Dermis microvascular lymphatic vessel endothelial cell (primary cell): ENCODE data around the gene ARHGEF26. TPM values are rescaled to one million over a fixed set of nuclear protein-coding genes. Genes with fewer than 3 reads are reported as not detected.

ENCODE experiments used
- DNase-seq, 2 donors: peaks; one replicate each; pipeline versions ENCODE4 v3.0.0 to v3.0.0-alpha.2; 2010; ENCODE audit warnings: low read depth in 2 of 2
- total RNA-seq: library from RNA; depleted of rRNA; stranded (reverse); fragments of >200 nt; gene quantifications from 2 replicates; pipeline ENCODE4 v1.2.1, GENCODE V29; 2014

The ARHGEF26 gene
- total RNA-seq, 1 donor from 2014 or later = 0.13 TPM

DNA sequence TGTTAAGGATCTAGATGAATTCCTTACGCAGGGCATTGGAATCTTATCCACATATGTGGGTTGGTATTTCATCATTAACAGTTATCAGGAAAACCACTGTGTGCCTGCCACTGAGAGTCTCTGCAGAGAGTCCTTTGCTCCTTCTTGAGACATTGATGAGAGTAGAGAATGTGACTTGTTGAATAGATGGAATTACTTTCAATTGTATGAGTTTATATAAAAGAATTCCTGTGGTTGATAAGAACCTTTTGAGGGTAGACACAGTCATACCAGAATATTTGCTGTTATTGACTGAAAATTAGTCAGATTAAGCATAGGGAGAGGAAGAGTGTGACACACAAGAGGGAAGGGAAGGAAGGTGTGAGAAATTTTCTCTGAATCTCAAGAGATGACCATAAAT is 30.8 kb downstream of the ARHGEF26 start:
- DNase-seq = no peak

DNA sequence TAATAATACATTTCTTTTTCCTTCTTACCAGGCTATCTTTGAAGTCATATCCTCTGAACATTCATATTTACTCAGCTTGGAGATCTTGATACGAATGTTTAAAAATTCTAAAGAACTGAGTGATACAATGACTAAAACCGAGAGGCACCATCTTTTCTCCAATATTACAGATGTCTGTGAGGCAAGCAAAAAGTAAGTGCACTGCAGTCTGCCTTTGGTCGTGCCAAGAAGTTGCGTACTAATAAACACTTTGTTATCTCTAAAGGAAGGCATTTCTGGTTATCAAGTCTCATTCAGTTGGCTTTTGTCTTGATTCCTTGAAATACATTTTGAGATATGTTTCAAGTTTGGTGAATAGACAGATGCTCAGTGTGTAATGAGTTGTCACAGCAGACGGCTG is 31.6 kb downstream of the ARHGEF26 start:
- no peak for DNase-seq

DNA sequence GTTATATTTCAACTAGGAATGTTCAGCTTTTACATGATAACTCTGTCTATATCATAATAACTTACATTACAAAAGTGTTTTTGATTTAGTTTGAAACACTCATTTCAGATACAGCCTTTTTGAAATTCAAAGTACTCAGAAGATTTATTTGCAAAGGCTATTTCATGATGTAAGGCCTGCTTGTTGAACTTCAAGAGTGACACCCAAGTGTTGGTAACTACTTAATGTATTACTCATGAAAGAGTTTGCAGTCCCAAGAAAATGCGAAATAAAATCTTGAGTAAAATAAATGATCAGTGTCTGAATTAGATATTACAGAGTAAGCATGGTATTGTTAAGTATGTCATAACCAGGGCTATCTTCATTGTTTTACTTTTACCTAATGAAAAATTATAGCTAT is 35.3 kb downstream of the ARHGEF26 start:
- no peak for DNase-seq

DNA sequence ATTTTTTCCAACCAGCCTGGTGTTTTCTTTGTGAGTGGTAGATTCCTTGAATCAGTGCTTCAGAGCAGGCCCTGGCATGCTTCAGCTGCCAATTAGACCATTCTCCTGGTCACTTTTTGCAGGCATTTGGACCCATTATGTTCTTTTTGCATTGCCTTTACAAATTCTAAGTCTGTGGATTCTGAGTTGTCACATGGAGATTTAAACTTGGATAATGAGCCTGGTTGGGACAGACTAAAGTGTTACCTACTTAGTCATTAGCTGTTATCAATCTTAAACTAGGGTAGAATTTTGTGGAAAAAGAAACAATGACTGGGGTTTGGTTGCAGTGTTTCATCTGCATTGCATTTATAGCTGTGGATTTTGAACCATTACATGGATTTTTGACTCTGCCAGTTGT is 40.6 kb downstream of the ARHGEF26 start:
- DNase-seq = no peak

DNA sequence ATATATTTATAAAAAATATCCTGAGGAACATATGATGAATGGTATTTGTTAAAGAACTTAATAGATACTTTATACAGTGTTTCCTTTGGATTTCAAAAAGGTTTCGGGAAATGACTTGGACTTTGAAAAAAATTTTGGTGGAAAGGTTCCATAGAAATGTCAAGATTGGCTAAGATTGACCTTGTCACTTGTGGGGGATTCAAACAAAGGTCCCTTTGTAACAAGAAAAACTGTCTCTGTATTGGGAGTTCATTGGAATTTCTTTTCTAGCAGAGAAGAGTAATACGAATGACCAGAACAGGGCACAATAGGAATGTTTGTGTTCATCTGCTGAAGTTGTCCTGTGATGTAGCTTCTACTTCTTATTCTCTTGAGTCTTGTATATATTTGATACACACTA is 43.2 kb downstream of the ARHGEF26 start:
- DNase-seq = no peak

DNA sequence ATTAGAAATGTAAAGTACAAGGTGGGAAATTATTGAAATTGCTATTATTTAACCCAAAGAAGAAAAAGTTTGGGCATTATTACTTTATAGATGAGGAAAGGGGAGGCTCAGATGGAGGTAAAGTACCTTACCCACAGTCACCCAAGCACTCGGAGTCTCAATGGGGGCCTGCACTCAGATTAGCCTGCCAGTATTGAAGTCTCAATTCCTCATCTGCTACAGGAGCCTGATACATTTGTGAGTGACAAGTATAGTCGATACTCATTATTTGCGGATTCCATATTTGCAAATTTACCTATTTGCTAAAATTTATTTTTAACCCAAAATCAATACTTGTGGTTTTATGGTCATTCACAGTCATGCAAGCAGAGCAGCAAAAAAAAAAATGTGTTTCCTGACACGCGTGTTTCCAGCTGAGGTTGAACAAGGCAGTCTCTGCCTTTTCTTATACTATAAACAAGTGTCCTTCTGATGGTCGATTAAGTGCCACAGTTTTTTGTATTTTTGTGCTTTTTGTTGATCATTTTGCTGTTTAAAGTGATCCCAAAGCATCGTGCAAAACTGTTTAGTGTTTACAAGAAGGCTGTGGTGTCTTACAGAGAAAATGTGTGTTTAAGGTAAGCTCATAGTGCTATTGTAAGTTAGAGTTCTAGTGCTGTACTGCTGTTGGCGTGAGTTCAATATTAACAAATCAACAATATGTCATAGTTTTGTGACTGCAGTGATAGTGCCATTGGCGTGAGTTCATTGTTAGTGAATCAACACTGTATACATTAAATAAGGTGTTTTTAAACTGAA is 48.0 kb downstream of the ARHGEF26 start:
- DNase-seq = no peak

DNA sequence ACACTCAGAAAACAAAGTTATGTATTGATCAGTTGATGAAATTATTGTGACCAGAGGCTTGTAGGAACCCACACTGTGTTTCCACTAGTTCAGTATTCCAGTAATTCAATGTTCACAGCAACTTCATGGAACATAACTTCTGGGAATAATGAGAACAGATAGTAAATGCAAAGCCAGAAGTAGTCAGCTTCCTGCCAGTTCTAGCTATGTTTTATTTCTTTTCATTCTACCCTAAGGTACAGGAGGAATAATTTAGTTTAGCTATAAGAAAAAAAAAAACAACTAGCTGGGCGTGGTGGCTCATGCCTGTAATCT is 48.6 kb downstream of the ARHGEF26 start:
- no peak for DNase-seq

DNA sequence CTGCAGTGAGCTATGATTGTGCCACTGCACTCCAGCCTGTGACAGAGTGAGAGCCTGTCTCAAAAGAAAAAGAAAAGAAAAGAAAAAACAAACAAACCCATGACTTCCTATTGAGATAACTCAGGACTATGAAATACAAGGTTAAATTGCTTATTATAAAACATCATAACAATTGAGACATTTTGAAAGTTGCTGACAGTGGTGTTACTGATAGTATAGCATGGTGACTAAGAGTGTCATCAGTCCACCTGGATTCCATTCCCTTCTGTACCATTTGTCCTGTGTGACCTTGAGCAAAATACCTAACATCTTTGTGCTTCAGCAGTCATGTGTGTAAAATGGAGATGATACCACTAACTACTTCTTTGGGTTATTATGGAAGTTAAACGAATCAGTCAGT is 49.1 kb downstream of the ARHGEF26 start:
- no peak for DNase-seq

DNA sequence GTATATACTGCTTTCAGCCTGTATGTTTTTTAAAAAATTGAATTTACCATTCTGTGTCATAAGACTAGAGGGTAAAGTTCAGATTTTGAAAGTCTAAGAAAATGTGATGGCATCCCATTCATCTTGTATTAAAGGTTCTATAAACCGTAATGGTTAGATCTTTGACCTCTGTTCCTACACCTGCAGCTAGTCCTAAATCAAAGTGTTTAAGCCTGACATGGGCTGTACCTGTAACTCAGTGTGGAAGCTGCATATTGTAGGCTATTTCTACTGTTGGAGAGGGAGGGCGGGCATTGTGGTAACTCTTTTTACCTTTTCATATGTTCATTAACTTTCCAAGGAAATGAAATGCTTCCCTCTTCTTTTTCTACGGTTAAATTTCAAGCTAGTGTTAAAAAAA is 53.9 kb downstream of the ARHGEF26 start:
- no peak for DNase-seq

DNA sequence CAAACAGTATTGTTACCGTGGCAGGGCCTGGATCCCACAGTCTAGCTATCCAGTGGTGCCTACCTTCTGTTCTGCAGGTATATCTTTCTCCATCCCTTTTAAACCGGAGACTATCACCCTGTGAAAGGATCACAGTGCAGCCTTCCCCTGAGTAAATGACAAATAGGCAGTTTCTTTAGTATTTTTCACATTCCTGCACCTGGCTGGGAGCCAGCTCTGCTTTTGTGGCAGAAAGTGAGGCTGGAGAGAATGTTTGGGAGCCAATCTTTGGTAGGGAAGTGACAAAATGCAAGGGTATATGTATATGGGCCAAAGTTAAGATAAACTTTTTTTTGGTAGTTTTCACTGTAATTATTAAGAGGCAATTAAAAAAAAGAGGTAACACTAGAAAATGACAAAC is 54.8 kb downstream of the ARHGEF26 start:
- DNase-seq = no peak

DNA sequence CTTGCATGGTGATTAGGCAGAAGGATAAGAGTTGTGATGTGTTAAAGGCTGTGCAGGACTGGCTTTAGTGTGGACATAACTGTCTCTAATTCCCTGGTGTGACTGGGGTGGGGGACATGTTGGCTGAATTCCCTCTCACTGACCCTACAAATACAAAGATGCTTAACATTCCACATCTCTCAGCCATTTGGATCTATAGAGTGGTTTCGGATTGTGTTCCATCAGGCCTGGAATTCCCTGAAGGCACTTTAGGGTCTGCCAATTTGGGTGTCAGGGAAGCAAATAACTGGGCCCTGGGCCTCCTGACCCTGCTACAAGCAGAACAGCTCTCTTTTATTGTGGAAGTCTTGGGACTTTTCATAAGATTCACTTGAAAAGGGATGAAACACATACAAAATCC is 56.2 kb downstream of the ARHGEF26 start:
- DNase-seq = no peak

DNA sequence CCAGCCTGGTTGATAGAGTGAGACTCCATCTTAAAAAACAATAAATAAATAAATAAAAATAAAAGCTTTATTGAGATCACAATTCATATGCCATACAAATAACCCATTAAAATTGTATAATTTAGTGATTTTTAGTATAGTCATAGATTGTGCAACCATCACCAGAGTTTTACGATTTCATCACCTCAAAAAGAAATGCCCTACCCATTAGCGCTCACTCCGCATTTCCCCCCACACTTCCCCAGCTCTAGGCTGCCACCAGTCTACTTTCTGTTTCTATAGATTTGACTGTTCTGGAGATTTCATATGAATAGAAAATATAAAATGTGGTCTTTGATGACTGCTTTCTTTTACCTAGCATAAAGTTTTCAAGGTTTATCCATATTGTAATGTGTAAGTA is 57.0 kb downstream of the ARHGEF26 start:
- DNase-seq = no peak

DNA sequence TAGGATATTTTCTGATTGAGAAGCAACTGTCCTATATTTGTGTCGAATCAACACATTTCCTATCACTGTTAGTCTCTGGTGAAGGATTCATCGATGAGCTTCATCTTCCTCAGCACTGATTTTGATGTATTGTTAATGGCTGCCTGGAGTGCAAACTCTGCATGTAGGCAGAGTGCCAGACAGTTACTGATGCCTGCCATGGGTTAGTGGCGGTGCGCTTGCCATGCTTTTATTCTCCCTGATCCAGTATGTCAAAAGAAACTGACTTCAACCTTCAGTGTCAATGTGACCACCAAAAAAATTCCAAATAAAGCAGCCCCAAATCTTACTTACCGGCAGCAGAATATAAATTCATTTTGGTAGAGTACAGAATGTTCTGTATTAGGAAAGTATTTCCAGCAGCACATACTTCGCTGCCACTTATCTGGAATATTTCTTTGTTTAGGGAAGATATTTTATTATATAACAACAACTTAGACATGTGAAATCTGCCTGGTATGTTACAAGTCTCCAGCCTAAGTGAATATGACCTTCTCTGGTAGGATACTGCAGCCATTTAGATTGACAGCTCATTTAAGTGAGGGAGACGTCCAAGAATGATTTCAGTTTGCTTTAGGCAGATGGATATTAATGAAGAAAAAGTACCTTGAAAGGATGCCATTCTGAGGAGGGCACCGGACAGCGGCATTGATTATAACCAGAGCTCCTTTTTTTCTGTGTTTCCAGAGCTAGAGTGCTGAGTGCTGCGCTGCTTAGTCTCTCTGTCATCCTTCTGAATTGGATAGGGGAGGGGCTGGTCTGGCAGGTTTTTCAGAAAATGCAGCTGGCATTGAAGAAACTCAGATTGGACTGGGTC is 59.9 kb downstream of the ARHGEF26 start:
- DNase-seq = no peak

DNA sequence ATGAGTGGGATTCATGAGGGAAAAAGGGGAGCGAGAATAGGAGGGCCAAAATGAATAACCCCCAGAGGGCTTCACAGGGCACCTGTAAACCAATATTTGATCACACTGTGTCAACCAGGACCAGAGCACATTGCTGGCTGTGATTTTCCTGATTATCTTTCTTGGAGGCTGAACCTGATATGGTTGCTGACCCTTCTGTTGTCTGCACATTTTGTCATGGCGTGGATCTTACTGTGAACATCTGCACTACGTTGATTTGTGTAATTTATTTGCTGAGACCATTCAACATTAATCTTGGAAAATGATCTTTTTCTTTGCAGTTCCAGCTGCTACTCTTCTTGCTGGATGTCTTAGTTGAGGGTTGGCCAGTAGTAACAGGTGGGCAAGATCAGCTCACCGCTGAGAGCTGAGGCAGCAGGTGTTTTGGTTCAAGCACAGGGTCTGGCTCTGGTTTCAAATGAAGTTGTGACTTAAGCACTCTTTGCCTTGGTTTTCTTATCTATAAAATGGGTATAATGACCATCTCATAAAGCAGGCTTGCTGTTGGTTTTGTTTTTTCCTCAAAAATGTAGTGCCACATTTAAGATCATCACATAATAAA is 61.2 kb downstream of the ARHGEF26 start:
- DNase-seq = no peak

DNA sequence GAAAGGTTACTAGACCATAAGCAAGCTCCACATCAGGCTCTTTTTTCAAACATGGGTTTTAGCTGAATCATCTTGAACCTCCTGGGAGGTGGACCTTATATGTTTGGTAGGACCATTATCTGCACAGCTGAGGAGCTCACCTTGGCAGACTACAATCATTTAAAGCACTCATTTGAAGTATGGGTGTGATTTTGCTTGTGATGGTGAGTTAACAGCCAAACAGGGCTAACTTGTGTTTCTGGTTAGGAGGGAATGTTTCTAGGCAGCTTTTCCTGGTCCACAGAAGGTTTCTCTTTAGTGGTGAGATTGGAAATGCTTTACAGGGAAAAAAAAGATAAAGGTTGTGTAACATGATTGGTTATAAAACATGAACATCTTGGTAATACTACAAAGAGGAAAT is 61.8 kb downstream of the ARHGEF26 start:
- no peak for DNase-seq

DNA sequence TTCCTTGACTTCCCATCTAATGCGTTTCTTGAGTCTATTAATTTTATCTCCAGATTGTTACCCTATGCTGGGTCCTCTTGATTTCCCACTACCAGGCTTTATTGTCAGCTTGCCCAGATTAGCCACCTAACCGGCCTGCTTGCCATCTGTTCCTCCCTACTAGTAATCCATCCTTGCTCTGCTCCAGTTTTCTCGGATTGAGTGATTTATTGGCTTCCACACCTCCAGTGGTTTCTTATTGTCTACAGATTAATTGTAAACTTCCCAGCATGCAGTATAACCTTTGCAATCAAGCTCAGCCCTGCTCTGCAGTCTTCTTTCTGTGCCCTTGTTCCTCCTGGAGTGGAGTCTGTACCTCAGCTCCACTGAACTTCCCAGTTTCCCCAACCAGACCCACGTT is 63.4 kb downstream of the ARHGEF26 start:
- no peak for DNase-seq

DNA sequence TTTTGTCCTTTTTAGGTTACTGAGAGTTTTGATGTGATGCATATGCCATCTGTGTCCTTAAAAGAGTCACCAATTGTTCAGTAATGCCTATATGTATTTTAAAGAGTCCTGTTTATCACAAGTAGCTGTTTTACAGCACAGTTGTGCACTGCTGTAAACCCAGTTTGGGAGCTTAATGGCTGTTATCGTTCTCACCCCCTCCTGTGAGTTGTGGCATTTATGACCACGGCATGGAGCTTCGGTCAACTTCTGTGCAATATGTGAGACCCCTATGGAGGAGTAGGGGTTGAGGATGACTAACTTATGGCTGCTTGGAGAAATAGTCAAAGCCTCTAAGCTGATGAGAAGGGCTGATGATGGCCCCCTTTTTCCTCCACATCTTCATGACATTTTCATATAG is 67.2 kb downstream of the ARHGEF26 start:
- no peak for DNase-seq

DNA sequence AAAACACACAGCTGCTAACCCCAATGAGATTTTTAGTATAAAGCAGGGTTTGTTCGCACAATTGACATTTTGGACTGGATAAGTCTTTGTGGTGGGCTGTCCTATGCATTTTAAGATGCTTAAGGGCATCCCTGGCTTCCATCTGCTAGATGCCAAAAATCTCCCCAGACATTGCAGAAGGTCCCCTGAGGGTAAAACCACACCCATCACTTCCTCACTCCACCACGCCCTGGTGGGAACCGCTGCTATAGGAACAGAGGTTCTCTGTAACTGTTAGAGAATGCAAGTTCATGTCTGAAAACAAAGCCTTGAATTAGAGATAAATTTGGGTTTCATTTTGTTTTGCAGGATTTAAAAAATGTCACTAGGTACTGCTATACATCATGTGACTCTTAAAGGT is 67.7 kb downstream of the ARHGEF26 start:
- no peak for DNase-seq

DNA sequence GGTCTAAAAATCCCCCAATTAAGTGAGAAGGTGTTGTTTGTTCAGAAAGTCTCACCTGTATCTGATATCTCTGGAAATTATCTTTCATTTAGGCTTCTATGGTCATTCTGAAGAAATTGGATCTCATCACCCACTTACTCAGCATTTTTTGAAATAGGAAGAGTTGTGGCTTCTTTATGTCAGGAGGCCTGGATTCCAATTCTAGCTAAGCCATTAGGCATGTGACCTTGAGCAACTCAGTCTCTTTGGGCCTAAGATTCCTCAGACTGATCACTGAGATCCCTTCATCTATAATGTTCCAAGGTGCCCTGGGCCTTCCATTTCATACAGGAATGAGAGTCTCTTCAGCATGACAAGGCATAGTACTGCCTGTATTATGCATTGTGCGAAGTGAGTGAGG is 70.3 kb downstream of the ARHGEF26 start:
- no peak for DNase-seq

DNA sequence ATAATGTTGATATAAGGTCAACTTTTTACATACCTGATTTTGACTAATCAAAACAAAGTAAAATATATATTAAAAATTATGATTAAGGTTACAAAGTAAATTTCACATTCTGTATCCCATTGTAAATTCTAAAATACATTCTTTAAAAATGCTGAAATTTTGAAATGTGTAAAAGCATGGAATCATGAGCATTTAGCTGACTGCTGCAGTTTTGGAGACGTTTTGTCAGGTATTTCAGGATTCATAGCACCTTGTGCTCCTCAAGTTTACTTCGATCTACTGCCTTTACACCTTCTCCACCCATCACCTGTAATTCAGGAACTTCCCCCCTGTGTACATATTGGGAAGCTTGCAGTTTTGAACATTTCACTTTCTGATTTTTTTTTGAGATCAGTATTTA is 71.0 kb downstream of the ARHGEF26 start:
- no peak for DNase-seq

DNA sequence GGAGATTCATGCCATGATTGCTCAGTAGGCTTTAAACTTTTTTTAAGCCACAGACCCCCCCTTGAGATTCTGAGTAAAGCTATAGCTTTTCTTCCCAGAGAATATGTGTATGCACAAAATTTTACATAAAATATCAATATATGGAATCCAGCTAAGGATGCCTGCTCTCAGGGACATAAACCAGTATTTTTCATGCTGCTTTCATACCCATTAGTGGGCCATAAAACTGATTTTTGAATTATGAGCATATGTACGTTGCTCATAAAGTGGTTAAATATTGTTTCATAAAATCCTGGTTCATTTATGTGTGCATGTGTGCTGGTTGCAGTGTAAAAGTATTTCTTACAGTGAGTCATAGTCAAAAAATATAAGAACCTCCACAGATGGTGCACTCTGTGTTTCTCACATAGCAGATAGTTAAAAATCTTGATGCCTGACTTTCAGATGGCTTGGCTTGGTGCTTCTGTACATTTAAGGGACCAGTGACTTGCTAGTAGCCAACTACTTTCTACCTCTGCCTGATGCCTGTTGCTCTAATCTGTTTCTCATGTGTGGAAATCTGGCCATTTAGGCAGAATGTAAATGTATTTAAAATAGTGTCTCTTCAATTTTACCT is 71.9 kb downstream of the ARHGEF26 start:
- no peak for DNase-seq

DNA sequence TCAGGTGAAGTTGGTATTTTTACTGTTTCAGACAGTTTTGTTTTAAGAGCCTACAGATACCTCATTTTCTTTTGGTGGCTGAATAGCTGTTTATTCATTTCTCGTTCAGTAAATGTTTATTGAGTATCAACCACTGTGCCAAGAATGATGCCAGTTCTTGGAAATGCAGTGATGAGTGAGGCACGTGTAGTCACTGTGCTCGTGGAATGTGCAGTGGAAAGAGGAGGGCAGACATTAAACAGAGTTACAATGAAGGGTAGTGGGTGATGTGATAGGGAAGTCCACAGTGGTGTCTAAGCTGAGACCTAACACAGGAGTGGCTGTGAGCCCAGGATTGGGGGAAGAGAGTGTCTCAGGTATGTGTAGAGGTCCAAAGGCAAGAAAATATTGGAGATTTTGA is 73.7 kb downstream of the ARHGEF26 start:
- no peak for DNase-seq
